Brain microvascular endothelial cell (primary cell): Measurements from ENCODE around the gene ZBTB8B.

Source experiments
- DNase-seq: peaks from one replicate; pipeline ENCODE4 v3.0.0-alpha.2; 2020
- H3K27ac ChIP-seq: fragments of 250-450 bp; sonication (Bioruptor Pico); 2 replicates; pipeline ENCODE4 v1.5.1; 2020; ENCODE audit warnings: mild to moderate bottlenecking, moderate library complexity
- H3K27me3 ChIP-seq: fragments of 250-450 bp; sonication (Bioruptor Pico); replicated peaks from 2 replicates; pipeline ENCODE4 v1.5.1; 2020; ENCODE audit warnings: mild to moderate bottlenecking
- H3K36me3 ChIP-seq: fragments of 250-450 bp; sonication (Bioruptor Pico); replicated peaks from 2 replicates; pipeline ENCODE4 v1.5.1; 2020; ENCODE audit warnings: mild to moderate bottlenecking
- H3K4me3 ChIP-seq: 2 replicates; pipeline ENCODE4 v1.5.1; 2011; ENCODE audit warnings: low read depth, mild to moderate bottlenecking, control low read depth, low read length, moderate library complexity
- in situ Hi-C: cut with HindIII; loops from 2 replicates; pipeline ENCODE4 v1.10.0; 2017; ENCODE audit warnings: low sequenced_read_pairs, low pct_ligation_motif_present
- TF ChIP-seq, protein P1 (sequence below): IDR thresholded peaks from 2 replicates; pipeline ENCODE4 v1.5.1; 2011; ENCODE audit warnings: low read depth, mild to moderate bottlenecking, moderate library complexity, low read length, control low read depth, inconsistent platforms; ENCODE audit errors: missing control alignments

ZBTB8B gene

DNA sequence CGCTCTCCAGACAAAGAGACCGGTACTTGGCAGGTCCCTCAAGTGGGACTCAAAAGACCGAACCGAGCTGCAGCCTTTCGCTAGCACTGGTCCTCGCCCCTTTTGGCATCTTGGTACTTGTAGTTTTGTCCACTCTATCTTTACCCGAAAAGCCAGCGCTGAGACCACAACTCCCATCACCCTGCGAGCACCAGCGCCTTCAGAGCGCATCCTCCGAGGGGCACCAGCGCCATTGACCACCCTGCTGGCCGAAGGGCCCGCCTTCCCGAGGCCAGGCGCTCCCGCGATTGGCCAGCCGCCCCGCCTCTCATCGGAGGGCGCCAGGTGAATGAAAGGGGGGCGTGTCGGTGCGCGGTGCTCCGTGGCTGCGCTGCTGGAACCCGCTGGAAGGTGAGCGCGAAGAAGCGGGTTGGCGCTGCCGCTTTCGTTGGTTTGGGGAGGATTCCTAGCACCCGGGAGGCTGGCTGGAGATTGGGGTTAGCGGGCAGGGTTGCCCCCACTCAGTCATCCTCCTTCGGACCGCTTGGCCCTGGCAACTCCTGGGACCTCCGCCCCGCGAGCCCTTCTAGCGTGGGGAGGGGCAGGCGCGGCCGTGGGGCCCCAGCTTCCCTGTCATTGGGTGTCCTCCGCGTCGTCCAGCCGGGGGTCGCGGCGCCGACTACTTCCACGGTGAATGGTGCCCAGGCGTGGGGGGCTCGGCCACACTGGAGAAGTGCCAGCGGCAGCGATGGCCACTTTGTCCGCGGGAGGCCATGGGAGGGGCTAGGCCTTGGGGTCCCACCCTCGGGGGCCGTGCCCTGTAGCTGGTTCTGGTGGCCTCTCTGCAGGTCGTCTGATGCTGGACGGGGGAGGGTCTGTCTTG lies at the start of gene ZBTB8B:
Gene ZBTB8B, plus strand, starts transcription at position 357 of the 862 bp plus-strand sequence. CDS start 5,553 bp downstream, outside the sequence.
- no peaks in the 10 kb centered on the region for H3K36me3 ChIP-seq
- in situ Hi-C loops = no loop called here
- peaks cover 21% of the 10 kb centered on the region for H3K27me3 ChIP-seq
- TF ChIP-seq, protein P1, sequence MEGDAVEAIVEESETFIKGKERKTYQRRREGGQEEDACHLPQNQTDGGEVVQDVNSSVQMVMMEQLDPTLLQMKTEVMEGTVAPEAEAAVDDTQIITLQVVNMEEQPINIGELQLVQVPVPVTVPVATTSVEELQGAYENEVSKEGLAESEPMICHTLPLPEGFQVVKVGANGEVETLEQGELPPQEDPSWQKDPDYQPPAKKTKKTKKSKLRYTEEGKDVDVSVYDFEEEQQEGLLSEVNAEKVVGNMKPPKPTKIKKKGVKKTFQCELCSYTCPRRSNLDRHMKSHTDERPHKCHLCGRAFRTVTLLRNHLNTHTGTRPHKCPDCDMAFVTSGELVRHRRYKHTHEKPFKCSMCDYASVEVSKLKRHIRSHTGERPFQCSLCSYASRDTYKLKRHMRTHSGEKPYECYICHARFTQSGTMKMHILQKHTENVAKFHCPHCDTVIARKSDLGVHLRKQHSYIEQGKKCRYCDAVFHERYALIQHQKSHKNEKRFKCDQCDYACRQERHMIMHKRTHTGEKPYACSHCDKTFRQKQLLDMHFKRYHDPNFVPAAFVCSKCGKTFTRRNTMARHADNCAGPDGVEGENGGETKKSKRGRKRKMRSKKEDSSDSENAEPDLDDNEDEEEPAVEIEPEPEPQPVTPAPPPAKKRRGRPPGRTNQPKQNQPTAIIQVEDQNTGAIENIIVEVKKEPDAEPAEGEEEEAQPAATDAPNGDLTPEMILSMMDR = no peak
- no peak within 1 kb of the TSS for H3K27ac ChIP-seq
- DNase-seq = peak; percentile 37
- peak within 1 kb of the TSS; percentile 56 for H3K4me3 ChIP-seq

DNA sequence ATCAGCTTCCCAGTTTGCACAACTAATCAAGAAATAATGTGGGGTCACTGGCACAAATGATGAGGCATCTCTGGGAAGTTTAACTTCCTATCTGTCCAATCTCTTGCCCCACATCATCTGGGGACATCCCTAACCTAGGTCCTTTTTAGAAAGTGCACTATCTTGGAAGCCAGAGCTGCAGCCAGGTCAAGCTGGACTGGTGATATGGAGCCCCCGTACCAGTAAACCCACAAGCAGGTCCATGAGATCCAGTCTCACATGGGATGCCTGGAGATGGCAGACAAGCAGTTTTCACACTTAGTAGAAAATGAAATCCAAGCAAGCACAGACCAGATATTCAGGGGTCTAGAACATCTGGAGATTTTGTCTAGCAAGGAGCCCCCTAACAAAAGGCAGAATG lies 43.1 kb upstream of the ZBTB8B start:
- Histone ChIP-seq H3K27ac (no peak overlapping the region), H3K36me3 (no peaks in the 10 kb centered on the region), H3K4me3 (no peak overlapping the region), H3K27me3 (peaks cover 11% of the 10 kb centered on the region)
- TF ChIP-seq, protein P1 = no peak
- in situ Hi-C loops = no loop called here
- no peak for DNase-seq

DNA sequence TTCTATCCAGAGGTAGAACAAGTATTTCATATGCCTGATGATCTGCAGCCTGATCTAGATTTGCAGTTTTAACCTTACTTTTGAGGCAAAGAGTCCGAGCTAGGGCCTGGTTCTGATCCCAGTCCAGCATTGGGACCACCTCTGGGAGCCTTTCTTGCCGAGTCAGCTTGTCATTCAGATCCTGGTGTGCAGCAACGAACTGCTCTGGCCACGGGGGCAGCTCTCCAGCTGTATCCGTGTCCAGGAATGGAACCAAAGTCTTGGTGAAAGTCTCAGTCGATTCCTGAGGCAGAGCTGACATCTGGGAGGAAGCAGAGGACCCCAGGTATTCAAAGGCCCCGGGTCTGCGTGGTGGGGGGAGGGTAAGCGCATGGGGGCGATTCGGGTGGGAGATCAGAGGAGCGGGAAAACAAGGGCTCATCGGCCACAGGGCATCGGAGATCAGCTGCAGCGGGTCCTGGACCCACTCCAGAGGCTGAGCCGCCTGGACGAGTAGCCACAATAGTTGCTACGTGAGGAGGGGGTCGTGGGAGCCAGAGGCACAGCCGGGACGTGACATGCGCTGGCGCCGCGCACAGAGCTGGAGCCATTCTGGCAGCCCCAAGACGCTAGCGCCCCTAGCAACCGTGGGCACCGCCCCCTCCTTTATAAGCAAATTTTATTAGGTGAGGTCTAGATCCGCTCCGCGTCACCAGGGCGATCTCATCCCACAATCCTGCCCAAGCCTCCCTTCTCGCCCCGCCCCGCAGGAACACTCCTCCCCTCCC lies 38.2 kb upstream of the ZBTB8B start:
- TF ChIP-seq, protein P1 = no peak

DNA sequence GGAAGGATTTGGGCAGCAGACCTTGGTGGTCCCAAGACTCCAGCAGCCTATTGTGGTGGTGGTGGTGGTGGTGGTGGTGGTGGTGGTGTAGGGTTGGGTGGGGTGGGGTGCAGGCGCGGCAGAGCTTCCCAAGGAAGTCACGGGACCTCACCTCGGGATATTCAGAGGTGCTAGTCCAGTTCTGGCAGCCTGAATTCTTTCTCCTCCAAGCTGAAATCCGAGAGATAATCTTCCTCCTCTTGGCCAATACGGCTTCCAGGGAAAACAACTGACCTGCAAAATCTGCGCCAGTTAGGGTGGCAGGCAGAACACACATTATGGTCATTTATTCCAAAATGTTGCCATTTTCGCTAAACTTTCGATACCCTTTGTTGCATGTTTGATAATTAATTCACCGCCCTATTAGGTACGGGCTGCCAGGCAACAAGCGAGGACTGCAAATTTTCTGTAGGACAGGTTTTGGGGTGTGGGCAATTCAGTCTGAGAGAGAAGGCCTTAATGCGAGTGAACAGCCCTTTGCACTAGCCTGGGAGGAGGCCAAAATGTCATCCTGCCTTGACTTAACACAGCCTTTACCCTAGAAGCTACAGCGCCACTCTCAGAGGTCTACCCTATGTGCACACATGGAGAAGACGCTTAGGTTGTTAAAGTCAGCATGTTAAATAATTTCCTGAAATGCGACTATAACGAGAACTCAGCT lies 37.5 kb upstream of the ZBTB8B start:
- Histone ChIP-seq H3K36me3 (no peaks in the 10 kb centered on the region), H3K4me3 (no peak overlapping the region), H3K27me3 (peaks cover 14% of the 10 kb centered on the region), H3K27ac (no peak overlapping the region)
- in situ Hi-C loops = no loop called here
- no peak for DNase-seq
- TF ChIP-seq, protein P1 = no peak

More for the DNA sequence above, 38.2 kb upstream of the ZBTB8B start:
- no peaks in the 10 kb centered on the region for H3K36me3 ChIP-seq
- DNase-seq = no peak
- in situ Hi-C loops = no loop called here
- peaks cover 14% of the 10 kb centered on the region for H3K27me3 ChIP-seq
- H3K4me3 ChIP-seq = peak overlapping the region; percentile 41
- no peak overlapping the region for H3K27ac ChIP-seq

DNA sequence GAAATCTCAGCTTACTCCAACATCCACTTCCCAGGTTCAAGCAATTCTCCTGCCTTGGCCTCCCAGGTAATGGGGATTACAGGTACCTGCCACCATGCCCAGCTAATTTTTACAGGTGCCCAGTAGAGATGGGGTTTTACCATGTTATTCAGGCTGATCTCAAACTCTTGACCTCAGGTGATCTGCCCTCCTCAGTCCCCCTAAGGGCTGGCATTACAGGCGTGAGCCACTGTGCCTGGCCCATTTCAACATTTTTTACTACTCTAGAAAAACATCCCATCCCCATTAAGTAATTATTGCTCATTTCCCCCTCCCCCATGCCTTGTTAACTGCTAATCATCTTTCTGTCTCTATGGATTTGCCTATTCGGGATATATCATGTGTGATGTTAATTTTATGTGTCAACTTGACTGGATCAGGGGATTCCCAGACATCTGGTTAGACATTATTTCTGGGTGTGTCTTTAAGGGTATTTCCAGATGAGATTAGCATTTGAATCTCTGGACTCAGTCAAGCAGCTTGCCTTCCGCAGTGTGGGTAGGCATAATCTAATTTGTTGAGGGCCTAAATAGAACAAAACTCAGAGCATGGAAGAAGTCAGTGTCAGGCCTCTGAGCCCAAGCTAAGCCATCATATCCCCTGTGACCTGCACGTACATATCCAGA lies 33.0 kb upstream of the ZBTB8B start:
- TF ChIP-seq, protein P1 = no peak
- Histone ChIP-seq H3K4me3 (no peak overlapping the region), H3K36me3 (no peaks in the 10 kb centered on the region), H3K27me3 (peaks cover 2% of the 10 kb centered on the region), H3K27ac (no peak overlapping the region)
- in situ Hi-C loops = no loop called here
- DNase-seq = no peak
